Tibial nerve (tissue), 4 donors: ENCODE data around the gene LTBP1. TPM values are rescaled to one million over a fixed set of nuclear protein-coding genes. Genes with fewer than 3 reads are reported as not detected.

Source experiments
- DNase-seq, 2 donors: peaks; one replicate each; pipeline ENCODE4 v3.0.0-alpha.2; 2019; ENCODE audit warnings: low spot score in 2 of 2
- H3K27ac ChIP-seq, 4 donors: fragments of 200-600 bp; sonication (generic) in 3 of 4; one replicate each; pipeline ENCODE4 v1.5.1; 2017 to 2019; ENCODE audit warnings: mild to moderate bottlenecking in 1 of 4
- H3K27me3 ChIP-seq, 2 donors: fragments of 200-600 bp; sonication (generic) in 1 of 2; one replicate each; pipeline versions ENCODE4 v1.5.1 to v1.6.0; 2017 to 2019
- H3K36me3 ChIP-seq, 3 donors: fragments of 200-600 bp; sonication (generic); one replicate each; pipeline ENCODE4 v1.5.1; 2018 to 2019
- H3K4me1 ChIP-seq, 4 donors: fragments of 200-600 bp; sonication (generic) in 3 of 4; one replicate each; pipeline ENCODE4 v1.5.1; 2017 to 2019
- H3K4me3 ChIP-seq, 4 donors: fragments of 200-600 bp; sonication (generic) in 3 of 4; one replicate each; pipeline ENCODE4 v1.5.1; 2017 to 2019; ENCODE audit warnings: mild to moderate bottlenecking in 1 of 4, moderate library complexity in 1 of 4
- H3K9me3 ChIP-seq, 4 donors: fragments of 200-600 bp; sonication (generic) in 3 of 4; one replicate each; pipeline ENCODE4 v1.5.1; 2017 to 2019
- EP300 ChIP-seq, 2 donors: sonication (generic); formaldehyde crosslinking; IDR thresholded peaks; one replicate each; pipeline ENCODE4 v1.6.1; 2017; ENCODE audit warnings: antibody characterized with exemption in 2 of 2, mild to moderate bottlenecking in 1 of 2
- POLR2A ChIP-seq, 2 donors: fragments of 450-650 bp; IDR thresholded peaks; one replicate each; pipeline ENCODE4 v1.6.1; 2017; ENCODE audit warnings: antibody characterized with exemption in 2 of 2, mild to moderate bottlenecking in 2 of 2, moderate library complexity in 2 of 2
- WGBS, 2 donors: methylation state at CpG; one replicate each; pipeline ENCODE4 v1.1.5; 2018; 5-methylcytosine and 5-hydroxymethylcytosine counted together
- total RNA-seq, 4 donors: library from RNA; depleted of rRNA; stranded (reverse); fragments of >200 nt; gene quantifications; one replicate each; pipeline ENCODE4 v1.1.0, GENCODE V29; 2016
- TF ChIP-seq, protein P1 (sequence below), 5 experiments: fragments of 200-600 bp in 3 of 5; fragments of 450-650 bp in 2 of 5; sonication (generic) in 3 of 5; IDR thresholded peaks; one replicate each; pipeline ENCODE4 v1.5.1; 2016 to 2019; ENCODE audit warnings: antibody characterized with exemption in 5 of 5, mild to moderate bottlenecking in 3 of 5, moderate library complexity in 2 of 5

LTBP1 gene
- total RNA-seq, 4 donors from 2014 or later: 29.4 to 89.8 (median 50.6) TPM

DNA sequence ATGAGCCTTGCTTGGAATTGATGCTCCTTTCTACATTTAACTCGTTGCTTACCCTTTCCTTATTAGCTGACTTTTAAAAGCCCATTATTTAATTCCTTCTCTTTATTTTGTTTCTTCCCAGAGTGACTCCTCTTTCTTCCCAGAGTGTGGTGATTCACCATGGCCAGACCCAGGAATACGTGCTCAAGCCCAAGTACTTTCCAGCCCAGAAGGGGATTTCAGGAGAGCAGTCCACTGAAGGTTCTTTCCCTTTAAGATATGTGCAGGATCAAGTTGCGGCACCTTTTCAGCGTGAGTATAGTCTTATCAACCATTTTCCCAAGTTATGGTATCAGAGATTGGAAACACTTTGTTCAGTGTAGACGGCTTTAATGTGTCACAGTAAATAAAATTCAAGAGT is 163.7 kb downstream of the LTBP1 start:
- TF ChIP-seq EP300 (IDR thresholded peaks at IDR 0.05) (no peak), POLR2A (IDR thresholded peaks at IDR 0.05) (no peak)
- TF ChIP-seq, protein P1, sequence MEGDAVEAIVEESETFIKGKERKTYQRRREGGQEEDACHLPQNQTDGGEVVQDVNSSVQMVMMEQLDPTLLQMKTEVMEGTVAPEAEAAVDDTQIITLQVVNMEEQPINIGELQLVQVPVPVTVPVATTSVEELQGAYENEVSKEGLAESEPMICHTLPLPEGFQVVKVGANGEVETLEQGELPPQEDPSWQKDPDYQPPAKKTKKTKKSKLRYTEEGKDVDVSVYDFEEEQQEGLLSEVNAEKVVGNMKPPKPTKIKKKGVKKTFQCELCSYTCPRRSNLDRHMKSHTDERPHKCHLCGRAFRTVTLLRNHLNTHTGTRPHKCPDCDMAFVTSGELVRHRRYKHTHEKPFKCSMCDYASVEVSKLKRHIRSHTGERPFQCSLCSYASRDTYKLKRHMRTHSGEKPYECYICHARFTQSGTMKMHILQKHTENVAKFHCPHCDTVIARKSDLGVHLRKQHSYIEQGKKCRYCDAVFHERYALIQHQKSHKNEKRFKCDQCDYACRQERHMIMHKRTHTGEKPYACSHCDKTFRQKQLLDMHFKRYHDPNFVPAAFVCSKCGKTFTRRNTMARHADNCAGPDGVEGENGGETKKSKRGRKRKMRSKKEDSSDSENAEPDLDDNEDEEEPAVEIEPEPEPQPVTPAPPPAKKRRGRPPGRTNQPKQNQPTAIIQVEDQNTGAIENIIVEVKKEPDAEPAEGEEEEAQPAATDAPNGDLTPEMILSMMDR (IDR thresholded peaks at IDR 0.05): no peak
- peaks cover 0 to 5% (median 0%) of the 10 kb centered on the region in 4 donors for H3K4me1 ChIP-seq
- no peak for DNase-seq
- H3K27ac ChIP-seq: no peak overlapping the region
- 84 to 89% methylated on average over 5 of the region's 5 CpGs for WGBS, 2 donors
- H3K36me3 ChIP-seq: no peaks in the 10 kb centered on the region
- H3K9me3 ChIP-seq: no peaks in the 10 kb centered on the region
- no peaks in the 10 kb centered on the region for H3K27me3 ChIP-seq
- H3K4me3 ChIP-seq: no peak overlapping the region

- WGBS, 2 donors: 72 to 84% methylated on average over 10 of the region's 10 CpGs
- H3K4me3 ChIP-seq: no peak overlapping the region
- DNase-seq: no peak
- no peaks in the 10 kb centered on the region for H3K36me3 ChIP-seq
- no peak overlapping the region for H3K27ac ChIP-seq
- no peaks in the 10 kb centered on the region for H3K27me3 ChIP-seq
- peaks cover 0 to 5% (median 0%) of the 10 kb centered on the region in 4 donors for H3K4me1 ChIP-seq
- TF ChIP-seq, protein P1 (IDR thresholded peaks at IDR 0.05): no peak
- TF ChIP-seq POLR2A (IDR thresholded peaks at IDR 0.05) (no peak), EP300 (IDR thresholded peaks at IDR 0.05) (no peak)
- no peaks in the 10 kb centered on the region for H3K9me3 ChIP-seq
These were observed 164.3 kb downstream of the LTBP1 start for GRCh38 chr2:33111002-33111446.

- DNase-seq: no peak
- no peaks in the 10 kb centered on the region for H3K36me3 ChIP-seq
- H3K27ac ChIP-seq: no peak overlapping the region
- no peaks in the 10 kb centered on the region for H3K4me1 ChIP-seq
- H3K4me3 ChIP-seq: no peak overlapping the region
- WGBS, 2 donors: 91 to 98% methylated on average over 2 of the region's 2 CpGs
- no peaks in the 10 kb centered on the region for H3K27me3 ChIP-seq
- TF ChIP-seq, protein P1 (IDR thresholded peaks at IDR 0.05): no peak
- TF ChIP-seq POLR2A (IDR thresholded peaks at IDR 0.05): no peak
- no peak for TF ChIP-seq EP300 (IDR thresholded peaks at IDR 0.05)
- no peaks in the 10 kb centered on the region for H3K9me3 ChIP-seq
These were observed 168.4 kb downstream of the LTBP1 start for GRCh38 chr2:33115196-33115595.

DNA sequence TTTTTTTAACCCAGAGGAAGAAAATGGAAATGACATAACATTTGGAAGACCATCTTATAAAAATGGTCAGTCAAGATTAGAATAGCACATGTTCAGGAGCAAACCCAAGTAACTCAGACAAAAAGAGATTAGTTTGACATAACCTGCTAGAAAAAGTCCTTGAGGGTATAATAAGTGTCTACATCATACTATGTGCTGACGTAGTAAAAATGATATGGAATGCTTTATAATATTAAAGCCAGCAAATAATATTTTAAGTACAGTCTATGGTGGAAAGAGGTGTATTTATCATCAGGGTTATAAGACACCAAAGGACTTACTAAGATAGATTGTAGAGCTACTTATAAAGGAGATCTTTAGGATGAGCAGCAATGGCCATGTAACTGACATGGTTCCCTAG is 169.0 kb downstream of the LTBP1 start:
- whole genome bisulfite sequencing, 2 donors: 84 to 89% methylated on average over 1 of the region's 1 CpG
- no peak for TF ChIP-seq POLR2A (IDR thresholded peaks at IDR 0.05)
- TF ChIP-seq EP300 (IDR thresholded peaks at IDR 0.05): no peak
- TF ChIP-seq, protein P1 (IDR thresholded peaks at IDR 0.05): no peak
- DNase-seq: no peak
- Histone ChIP-seq H3K4me3 (no peak overlapping the region), H3K36me3 (no peaks in the 10 kb centered on the region), H3K27ac (no peak overlapping the region), H3K27me3 (no peaks in the 10 kb centered on the region), H3K9me3 (no peaks in the 10 kb centered on the region), H3K4me1 (no peaks in the 10 kb centered on the region)

DNA sequence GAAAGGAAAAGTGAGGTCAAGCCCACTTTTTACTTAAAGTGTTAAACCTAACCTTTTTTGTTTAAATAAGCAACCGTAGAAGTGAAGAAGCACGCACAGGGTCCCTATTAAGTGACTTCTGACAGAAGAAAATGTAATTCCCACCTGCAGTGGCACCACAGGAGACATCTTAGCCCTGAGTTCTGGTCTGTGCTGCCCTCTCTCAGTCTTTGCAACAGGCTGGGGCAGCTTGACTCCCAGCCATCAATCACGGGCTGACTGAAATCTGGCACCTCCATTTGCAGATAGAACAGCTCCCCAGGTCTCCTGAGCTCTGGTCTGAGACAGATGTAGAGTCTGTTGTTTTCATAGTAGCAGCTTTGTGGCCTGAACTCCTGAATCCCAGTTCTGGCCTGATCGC is 170.0 kb downstream of the LTBP1 start:
- no peak overlapping the region for H3K27ac ChIP-seq
- no peak for DNase-seq
- WGBS, 2 donors: 80 to 81% methylated on average over 4 of the region's 4 CpGs

More for the DNA sequence above, 170.0 kb downstream of the LTBP1 start:
- Histone ChIP-seq H3K4me3 (no peak overlapping the region), H3K9me3 (no peaks in the 10 kb centered on the region), H3K4me1 (no peaks in the 10 kb centered on the region), H3K27me3 (no peaks in the 10 kb centered on the region), H3K36me3 (no peaks in the 10 kb centered on the region)
- TF ChIP-seq, protein P1 (IDR thresholded peaks at IDR 0.05): no peak
- TF ChIP-seq POLR2A (IDR thresholded peaks at IDR 0.05) (no peak), EP300 (IDR thresholded peaks at IDR 0.05) (no peak)
